ENCODE data around the gene KLF2. TPM values are rescaled to one million over a fixed set of nuclear protein-coding genes. Genes with fewer than 3 reads are reported as not detected.
"Not testable (repeated sequence)": the region's sequence is repeated elsewhere in the genome, so short reads cannot be mapped to it uniquely, and the experiment has no call there.

KLF2 gene
- total RNA-seq, 1 donor from 2014 or later, result 10.3 TPM

DNA sequence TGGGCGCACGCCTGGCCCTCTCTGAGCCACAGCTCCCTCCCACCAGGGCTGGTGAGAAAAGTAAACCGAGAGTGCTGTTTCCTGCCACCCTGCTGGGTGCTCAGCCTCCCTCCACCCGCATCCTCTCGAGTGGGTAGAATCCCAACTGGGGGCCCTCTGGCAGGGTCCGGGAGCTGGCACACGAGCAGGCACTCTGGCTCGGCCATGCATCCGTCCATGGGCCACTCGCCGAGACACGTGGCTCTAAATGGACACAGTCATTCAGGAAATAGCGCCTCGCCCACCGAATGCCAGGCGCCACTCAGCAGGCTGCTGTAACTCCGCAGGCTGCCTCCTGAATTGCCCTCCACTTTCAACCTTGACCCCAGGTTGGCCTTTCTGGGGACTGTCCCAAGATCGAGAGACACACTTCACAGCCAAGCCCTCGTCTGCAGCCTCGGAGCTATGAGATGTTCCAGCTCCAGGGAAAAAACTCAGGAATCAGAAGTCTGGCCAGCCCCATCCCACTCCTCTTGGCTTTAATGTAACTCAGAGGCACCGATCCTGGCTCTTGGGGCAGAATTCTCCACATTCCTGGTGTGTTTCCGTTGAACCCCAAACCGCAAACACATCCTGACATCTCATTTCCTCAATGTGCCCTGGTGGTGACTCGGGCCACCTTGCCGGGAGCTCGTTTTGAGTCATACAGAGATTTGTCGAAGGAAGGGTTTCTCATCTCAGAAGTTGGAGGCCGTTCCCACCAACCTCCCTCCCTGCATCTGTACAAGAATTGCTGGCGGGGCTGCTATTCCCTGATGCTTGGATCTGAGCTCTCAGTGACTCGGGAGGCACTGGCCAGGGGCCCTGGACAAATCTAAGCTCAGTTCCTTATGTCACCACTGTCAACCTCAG, 14.1 kb downstream of the KLF2 start:
- peak; percentile 39 for DNase-seq

GRCh38 chr19:16339361-16339725, 14.7 kb downstream of the KLF2 start:
- DNase-seq, result no peak

DNA sequence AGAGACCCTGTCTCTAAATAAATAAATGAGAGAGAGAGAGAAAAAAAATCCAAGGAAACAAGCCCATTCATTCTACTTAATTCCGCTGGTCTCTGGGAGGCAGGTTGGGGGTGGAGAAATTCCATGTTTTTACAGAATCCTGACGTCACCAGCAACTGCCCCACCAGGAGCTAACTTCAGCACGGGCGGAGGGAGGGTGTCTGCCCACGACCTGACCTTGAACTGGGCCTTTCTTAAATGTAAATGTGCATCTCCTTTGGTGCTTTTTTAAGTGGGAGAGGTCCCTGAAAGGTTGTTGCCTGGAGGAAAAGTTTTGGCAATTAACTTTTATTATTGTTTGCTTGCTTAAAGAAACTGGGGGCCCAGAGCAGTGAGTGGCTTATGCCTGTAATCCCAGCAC, 15.5 kb downstream of the KLF2 start:
- DNase-seq, result no peak

DNA sequence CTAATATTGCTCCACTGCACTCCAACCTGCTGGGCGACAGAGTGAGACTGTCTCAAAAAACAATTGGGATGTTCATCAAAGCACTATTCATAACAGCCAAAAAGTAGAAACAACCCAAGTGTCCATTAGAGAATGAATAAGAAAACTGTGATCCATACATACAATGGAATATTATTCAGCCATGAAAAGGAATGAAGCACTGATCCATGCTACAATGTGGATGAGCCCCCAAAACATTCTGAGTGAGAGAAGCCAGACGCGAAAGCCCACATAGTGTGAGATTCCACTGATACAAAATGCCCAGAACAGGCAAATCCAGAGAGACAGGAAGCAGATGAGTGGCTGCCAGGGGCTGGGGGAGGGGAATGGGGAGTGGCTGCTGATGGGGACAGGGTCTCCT, 16.0 kb downstream of the KLF2 start:
- DNase-seq, result no peak

DNA sequence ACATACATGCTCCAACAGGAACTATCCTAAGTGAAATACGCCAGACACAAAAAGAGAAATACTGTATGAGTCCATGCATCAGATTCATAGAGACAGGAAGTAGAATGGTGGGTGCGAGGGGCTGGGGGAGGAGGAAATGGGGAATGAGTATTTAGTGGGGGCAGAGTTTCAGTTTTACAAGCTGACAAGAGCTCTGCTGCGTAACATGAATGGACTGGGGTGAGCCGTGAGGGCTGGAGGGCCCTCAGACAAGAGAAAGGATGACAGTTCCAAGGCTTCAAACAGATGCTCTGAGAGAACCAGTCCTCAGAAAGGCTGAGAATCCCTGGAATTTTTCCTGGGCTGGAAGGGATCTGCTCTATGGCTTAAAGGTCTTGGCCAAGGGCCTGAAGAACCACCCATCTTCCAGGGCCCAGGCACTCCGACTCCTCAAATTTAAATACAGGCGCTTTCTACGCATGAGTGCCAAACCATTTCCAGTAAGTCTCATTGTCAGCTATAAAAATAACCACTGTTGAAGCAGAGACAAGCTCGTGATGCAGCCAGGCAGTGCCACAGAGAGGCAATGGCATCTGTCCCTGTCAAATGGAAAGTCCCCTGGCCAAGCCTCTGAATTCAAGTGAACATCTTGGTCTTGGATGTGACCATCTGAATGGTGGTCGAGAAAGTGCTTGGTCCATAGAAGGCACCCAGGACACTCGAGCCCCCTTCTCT, 17.5 kb downstream of the KLF2 start:
- DNase-seq, result no peak

DNA sequence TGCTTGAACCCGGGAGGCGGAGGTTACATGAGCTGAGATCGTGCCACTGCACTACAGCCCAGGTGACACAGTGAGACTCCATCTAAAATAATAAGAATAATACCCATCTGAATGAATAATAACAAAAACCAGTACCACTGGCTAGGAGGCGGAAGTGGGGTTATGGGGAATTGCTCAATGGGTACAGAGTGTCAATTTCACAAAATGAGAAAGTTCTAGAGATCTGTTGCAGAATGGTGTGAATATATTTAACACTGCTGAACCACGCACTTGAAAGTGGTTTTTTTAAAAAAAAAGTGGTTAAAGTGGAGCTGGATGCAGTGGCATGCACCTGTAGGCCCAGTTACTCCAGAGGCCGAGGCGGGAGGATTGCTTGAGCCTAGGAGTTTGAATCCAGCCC, 18.5 kb downstream of the KLF2 start:
- DNase-seq, result no peak

DNA sequence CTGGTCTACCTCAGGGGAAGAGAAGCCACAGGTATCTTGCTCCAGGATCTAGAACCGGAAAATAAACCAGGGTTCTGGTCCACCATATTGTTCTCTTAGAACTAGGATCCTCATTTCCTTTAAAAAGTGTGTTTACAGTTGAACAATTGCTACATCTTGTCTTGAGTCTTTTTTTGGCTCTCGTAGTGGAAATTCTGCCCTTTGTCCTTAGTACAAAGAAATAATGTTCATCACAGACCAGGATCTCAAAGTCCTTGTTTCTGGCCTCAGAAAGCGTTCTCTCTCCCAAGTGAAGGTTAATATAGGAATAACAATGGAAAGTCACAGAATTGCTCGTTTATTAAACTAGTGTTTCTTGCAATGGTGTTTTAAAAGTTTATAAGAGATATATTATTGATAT, 20.8 kb downstream of the KLF2 start:
- DNase-seq, result no peak

DNA sequence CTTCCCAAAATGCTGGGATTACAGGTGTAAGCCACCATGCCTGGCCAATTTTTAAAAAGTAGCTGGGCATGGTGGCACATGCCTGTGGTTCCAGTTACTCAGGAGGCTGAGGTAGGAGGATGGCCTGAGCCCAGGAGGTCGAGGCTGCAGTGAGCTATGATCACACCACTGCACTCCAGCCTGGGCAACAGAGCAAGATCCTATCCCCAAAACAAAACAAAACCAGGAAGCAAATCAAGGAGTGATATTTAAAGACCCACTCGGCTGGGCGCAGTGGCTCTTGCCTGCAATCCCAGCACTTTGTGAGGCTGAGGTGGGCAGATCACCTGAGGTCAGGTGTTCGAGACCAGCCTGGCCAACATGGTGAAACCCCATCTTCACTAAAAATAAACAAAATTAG, 22.5 kb downstream of the KLF2 start:
- not testable (repeated sequence) for DNase-seq

DNA sequence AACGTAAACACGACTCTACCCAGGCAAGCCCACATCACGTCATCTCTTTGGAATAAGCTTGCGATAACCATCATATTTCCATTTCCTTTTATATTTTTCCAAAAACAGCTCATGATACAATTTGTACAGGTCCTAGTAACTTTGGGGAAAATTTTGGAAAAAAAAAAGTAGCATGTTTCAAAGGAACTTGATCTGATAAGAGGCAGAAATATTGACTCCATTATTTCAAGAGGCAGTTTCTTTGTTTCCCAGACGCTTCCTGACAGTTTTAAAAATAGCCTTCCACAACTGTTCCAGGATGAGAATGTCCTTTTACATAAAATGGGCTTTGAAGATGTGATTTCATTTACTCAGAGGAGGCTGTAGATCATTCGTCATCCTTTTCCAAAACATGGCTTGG, 23.1 kb downstream of the KLF2 start:
- DNase-seq, result no peak

DNA sequence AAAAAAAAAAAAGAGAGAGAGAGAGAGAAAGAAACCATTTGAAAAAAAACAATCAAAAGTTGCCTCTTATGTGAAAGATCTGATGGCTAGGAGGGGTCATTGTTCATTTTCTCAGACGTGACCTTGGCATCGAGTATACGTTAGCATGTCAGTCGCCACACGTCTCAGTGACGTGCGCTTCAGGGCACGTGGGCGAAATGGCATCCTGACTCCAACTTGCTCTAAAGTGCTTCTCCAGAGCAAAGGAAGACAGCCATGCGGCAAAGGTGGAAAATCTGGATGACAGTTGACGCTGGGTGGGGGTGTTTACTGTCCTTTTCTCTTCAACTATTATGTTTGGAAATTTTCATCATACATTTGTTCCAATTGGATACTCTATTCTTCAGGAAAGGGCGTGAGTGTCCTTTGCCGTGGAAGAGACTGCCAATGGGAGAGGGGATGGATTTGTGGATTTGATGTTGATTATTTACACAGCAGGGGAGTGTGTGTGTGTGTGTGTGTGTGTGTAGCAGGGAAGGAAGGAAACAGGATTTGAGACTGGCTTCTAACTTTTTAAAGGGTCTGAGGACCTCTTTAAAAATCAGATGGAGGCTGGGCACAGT, 25.0 kb downstream of the KLF2 start:
- no peak for DNase-seq

GRCh38 chr19:16351133-16351809, 26.6 kb downstream of the KLF2 start:
- DNase-seq, result no peak

DNA sequence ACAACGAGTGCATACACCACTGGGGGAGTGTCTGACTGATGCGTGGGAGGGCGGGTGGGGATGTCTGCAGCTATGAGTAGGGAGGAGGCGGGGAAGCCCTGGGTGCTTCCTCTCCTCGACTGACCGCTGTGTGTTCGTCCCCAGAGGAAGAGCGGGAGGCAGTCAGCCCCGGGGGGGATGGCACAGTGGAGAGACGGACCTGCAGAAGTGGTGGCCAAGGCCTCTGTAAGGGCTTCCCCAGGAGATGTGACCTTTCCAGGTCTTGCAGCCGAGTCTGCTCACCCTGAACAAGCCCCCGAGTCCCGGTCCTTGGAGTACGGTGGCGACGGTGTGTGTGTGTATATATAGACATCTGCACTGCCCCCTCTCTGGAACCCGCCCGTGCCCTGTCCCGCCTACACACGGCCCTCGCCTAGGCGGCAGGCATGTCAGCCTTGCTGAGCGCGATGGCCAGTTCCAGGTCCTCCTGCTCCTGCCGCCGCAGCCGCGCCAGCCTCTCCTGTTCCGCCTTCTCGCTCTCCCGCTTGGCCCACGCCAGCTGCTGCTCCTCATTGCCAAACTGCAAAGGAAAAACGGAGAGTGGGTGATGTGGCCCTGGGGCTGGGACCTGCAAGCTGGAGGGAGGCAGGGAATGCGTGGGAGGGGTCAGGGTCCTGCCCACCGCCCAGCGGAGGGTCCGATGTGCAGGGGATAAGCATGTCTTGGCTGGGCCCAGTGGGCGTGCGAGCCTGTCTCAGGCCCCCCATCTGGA, 30.8 kb downstream of the KLF2 start:
- no peak for DNase-seq

- DNase-seq, result no peak
Observed at GRCh38 chr19:16358456-16358855, 33.8 kb downstream of the KLF2 start.

- no peak for DNase-seq
Observed at GRCh38 chr19:16359074-16359473, 34.4 kb downstream of the KLF2 start.

GRCh38 chr19:16359964-16360363, 35.3 kb downstream of the KLF2 start:
- no peak for DNase-seq

DNA sequence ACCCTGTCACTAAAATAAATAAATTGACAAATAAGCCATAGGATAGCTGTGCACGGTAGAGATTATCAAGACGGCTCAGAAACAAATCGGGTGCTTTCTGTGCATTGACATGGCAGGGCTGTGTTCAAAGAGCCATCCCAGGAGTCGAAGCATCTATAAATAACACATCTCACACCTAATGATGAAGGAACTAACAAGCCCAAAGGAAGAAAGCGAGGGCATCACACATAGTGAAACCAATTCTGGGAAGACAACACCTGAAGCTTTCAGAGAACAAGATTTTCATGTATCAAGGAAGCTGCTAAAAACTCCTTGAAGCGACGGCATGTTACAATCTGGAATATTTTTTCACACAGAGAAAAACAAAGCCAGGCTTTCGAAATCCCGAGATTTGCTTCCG, 36.1 kb downstream of the KLF2 start:
- no peak for DNase-seq

- DNase-seq, result no peak
Observed at GRCh38 chr19:16361254-16361653, 36.6 kb downstream of the KLF2 start.

- DNase-seq, result no peak
Observed at GRCh38 chr19:16361926-16362325, 37.3 kb downstream of the KLF2 start.

GRCh38 chr19:16363133-16363851, 38.7 kb downstream of the KLF2 start:
- no peak for DNase-seq

DNA sequence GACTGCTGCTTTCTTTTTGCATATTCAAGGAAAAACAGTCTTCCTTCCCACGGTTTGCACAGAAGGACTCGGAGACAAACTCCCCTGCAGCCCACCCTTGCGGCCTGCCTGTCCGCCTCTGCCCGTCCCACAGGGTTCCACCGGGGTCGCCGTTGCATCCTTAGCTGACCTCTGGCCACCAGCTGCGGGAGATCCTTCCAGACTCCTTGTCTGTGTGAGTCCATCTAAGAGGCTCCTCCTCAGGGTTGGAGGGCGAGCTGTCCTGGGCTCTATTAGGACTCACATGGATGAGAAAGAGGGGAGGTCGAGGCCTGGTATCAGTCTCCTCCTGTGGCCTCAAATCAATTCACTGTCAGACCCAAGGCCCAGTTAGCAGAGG, 39.2 kb downstream of the KLF2 start:
- no peak for DNase-seq

GRCh38 chr19:16364231-16364865, 39.7 kb downstream of the KLF2 start:
- no peak for DNase-seq

All from skin of body (tissue), 2 donors.